ENCODE data around the gene C19orf85. TPM values are rescaled to one million over a fixed set of nuclear protein-coding genes. Genes with fewer than 3 reads are reported as not detected.

C19orf85 gene
- total RNA-seq = not detected in 2 replicates

GRCh38 chr19:55464662-55465054 is at the start of gene C19orf85:
TSS of gene C19orf85 (minus strand) at chr19:55464751. CDS start at chr19:55464554, 197 bp downstream.

DNA sequence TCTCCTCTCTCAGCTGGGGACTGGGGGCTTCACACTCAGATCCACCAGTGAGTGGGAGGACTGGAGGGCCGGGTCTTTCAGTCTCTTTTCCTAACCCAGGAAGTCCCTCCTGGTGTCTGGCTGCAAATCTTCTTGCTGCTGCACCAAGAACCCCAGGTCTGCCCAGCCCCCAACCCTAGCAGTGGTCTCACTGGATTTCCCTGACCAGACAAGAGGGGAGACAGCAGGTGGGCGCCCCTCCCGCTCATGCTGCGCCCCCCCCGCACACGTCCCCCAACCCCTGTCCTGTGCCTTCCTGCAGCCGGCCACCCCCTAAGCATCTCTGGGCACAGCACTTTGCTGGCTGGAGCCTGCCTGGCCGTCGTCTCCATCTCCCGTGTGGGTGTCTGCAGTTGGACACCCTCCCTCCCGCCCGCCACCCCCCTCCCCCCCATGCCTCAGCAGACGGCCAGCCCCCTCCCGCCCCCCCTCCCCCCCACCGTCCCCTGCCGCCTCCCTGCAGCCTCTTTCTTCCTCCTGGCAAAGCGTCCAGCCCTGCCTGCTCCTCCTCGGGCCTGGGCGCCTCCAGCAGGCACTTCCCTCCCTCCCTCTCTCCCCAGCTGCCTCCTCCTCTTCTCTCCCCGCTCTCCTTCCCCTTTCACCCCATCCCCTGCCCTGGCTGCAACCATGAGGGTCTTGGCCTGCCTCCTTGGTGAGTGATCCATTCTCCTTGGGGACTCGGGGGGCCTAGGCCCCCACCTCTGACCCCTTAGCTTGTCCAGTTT is 23.6 kb upstream of the C19orf85 start, which contains the start of gene SSC5D:
SSC5D (plus strand) TSS at position 513 of the 764 bp plus-strand sequence; CDS start at position 667, 154 bp downstream.

DNA sequence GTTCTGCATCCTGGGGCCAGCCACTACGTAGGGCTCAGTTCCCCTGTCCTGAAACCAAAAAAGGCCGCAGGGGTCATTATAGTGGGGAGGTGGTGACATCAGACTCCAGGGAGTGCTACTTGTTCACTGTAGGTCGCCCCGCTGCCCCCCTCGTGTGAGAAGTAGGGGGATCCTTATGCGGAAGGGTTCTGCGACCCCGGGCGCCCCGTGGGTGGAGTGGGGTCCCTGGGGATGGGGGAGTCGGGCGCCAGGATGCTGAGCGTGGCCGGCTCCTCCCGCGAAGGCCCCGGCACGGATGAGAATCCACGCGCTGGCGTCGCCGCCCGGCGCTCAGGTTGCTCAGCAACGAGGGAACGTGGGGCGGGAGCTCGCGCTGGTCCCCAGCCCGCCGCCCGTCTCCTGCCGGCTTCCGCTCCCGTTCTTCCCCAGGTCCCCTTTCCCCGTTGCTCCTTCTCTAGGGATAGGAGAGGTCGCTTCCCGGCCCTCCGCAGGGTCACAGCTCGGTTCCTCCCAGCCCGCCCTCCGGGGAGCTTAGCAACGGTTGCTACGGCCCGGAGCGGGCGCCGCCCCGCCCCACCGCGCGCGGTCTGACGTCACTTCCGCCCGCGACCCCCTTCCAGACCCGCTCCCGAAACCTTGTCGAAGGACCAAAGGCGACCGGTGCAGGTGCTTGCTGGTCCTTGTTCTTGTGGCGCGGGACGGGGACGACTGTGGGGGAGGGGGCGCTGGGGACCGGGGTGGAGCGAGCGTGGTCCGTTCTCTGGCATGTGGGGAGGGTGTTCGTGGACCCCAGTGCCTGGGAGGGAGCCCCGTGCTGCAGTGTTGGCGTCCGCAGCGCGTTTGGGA is 20.3 kb upstream of the C19orf85 start, which contains the start of gene NAT14:
NAT14 (plus strand) TSS at position 596 of the 846 bp plus-strand sequence. CDS start 521 bp downstream, outside the sequence.

DNA sequence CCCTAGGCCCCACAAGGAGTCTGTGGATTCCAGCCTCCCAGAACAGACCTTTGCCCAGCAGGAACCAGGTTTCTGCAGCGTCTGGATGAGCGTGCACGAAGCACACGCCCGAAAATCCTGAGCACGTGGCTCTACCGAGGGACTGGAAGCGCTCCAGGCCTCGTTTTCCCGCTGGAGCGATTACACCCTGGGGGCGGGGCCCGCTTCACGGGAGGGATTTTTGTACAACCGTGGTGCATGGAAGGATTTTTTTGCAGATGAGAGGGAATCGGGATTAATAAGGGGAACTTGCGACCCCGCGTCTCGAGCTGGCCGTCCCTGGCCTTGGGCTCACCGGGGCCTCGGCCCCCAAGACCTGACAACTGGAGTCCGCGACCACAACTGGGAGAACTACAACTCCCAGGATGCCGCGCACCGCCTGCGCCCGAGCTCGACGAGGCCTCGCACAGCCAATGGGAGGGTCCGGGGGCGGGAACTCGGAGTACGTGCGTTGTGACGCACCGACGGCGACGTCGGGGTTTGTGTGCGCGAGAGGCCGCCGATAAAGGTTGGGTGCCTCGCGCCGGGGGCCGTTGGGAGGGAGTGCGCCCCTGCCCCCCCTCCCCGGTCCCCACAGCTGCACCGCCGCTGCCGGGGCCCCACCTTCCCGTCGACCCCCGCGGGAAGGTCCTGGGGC is 11.7 kb upstream of the C19orf85 start, which contains the start of gene ZNF628:
ZNF628 (plus strand) TSS at position 518 of the 676 bp plus-strand sequence. CDS start 3,294 bp downstream, outside the sequence.

DNA sequence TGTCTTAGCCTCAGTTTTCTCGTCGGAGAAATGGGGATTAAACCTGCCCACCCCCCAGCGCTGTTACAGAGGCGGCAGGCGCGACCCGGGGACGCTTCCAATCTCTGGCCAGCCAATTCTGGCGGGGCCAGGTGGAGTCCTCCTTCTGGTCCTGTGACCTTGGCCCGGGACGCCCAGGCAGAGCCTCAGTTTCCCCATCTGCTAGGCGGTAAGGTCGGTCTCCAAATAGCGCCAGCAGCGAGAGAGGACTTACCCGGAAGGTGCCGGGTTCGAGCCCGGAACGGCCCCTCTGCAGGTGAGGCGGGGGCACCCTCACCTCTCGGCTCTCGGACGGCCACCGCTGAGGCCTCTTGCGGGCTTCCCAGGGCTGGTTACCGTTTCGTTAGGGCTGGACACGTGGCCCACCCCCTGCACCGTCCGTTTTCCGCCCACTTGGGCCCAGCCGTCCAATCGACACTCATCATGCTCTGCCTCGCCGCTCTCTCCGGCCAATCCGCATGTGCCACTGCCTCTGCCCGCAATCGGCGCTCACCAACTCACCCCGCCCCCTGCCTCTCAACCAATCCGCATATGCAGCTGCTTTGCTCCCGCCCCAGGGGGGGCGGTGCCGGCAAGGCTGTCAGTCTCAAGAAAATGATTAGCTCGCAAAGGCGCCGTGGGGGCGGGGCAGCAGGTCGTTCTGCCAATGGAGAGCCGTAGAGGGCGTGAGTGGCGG is 3.1 kb downstream of the C19orf85 start, which contains the start of gene ISOC2:
ISOC2 (minus strand) TSS at position 384 of the 715 bp plus-strand sequence. CDS start 5,156 bp downstream, outside the sequence.

DNA sequence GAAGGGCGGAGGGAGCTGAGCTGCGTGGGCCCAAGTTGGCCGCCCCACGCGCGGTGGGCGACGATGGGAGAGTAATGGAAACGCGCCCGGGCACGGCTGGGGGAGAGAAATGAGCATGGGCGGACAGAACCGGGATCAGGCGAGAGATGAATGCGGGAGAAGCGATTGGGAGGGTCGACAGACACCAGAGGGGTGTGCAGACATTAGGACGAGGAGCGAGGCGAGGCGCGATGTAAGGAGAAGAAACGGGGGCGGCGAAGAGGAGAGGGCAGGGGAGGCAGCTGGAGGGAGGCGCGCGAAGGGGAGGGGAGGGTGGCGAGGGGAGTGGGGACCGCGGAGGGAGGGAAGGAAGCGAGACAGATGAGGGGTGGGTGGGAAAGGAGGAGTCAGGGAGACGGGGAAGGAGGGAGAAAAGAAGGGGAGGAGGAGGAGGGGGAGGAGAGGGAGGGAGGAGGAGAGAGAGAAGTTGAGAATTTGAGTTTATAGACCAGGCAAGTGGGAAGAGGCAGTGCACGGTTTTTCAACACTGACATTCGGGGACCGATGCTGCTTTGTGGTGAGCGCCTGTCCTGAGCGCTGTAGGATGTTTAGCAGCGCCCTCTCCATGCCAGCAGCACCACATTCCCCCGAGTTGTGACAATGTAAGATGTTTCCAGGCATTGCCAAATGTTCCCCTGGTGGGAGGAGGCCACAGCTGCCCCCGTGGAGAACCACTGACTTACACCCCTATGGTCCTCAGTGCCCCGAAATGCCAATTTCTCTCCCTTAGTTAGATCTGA is 21.3 kb downstream of the C19orf85 start, which contains the start of gene SHISA7:
SHISA7 (minus strand) TSS at position 256 of the 779 bp plus-strand sequence. CDS start 437 bp downstream, outside the sequence.

Other genes with a start within 250 kb of the C19orf85 start
- 0.59 and 1.4 TPM in 2 replicates for gene TMEM86B, start 236.0 kb downstream of the C19orf85 start, total RNA-seq
- 30.9 and 63.4 TPM in 2 replicates for gene PPP6R1, start 205.7 kb downstream of the C19orf85 start, total RNA-seq
- 22.9 and 34.8 TPM in 2 replicates for gene HSPBP1, start 184.6 kb downstream of the C19orf85 start, total RNA-seq
- 6.5 and 16.4 TPM in 2 replicates for gene BRSK1, start 180.8 kb downstream of the C19orf85 start, total RNA-seq
- not detected in 2 replicates for gene TMEM150B, start 139.4 kb downstream of the C19orf85 start, total RNA-seq
- gene KMT5C, start 124.9 kb downstream of the C19orf85 start, total RNA-seq = 9.5 and 9.8 TPM in 2 replicates
- 0.09 TPM in 1 of 2 replicates, not detected in the other for gene COX6B2, start 110.0 kb downstream of the C19orf85 start, total RNA-seq
- not detected in 2 replicates for gene GARIN5B, start 101.5 kb downstream of the C19orf85 start, total RNA-seq
- gene IL11, start 94.3 kb downstream of the C19orf85 start, total RNA-seq = 14.4 and 33.9 TPM in 2 replicates
- not detected in 2 replicates for gene TMEM190, start 87.9 kb downstream of the C19orf85 start, total RNA-seq
- gene TMEM238, start 80.5 kb downstream of the C19orf85 start, total RNA-seq = 0.30 and 0.32 TPM in 2 replicates
- gene RPL28, start 78.8 kb downstream of the C19orf85 start, total RNA-seq = 212 and 468 TPM in 2 replicates
- gene UBE2S, start 57.0 kb downstream of the C19orf85 start, total RNA-seq = 72.5 and 94.4 TPM in 2 replicates
- gene SHISA7, start 21.5 kb downstream of the C19orf85 start, total RNA-seq = not detected in 2 replicates
- 29.4 and 47.2 TPM in 2 replicates for gene ISOC2, start 3.1 kb downstream of the C19orf85 start, total RNA-seq
- 1.5 and 3.0 TPM in 2 replicates for gene ZNF628, start 11.9 kb upstream of the C19orf85 start, total RNA-seq
- 18.0 and 20.5 TPM in 2 replicates for gene NAT14, start 20.4 kb upstream of the C19orf85 start, total RNA-seq
- 13.7 and 16.0 TPM in 2 replicates for gene SSC5D, start 23.7 kb upstream of the C19orf85 start, total RNA-seq
- gene SBK2, start 72.4 kb upstream of the C19orf85 start, total RNA-seq = not detected in 2 replicates
- gene SBK3, start 80.8 kb upstream of the C19orf85 start, total RNA-seq = not detected in 2 replicates
- gene ZNF579, start 116.1 kb upstream of the C19orf85 start, total RNA-seq = 3.9 and 6.5 TPM in 2 replicates
- gene FIZ1, start 134.8 kb upstream of the C19orf85 start, total RNA-seq = 3.0 and 3.6 TPM in 2 replicates
- gene ZNF524, start 135.5 kb upstream of the C19orf85 start, total RNA-seq = 5.9 and 7.1 TPM in 2 replicates
- 2.1 and 3.3 TPM in 2 replicates for gene ZNF865, start 140.9 kb upstream of the C19orf85 start, total RNA-seq
- gene ZNF784, start 159.8 kb upstream of the C19orf85 start, total RNA-seq = 2.5 and 4.2 TPM in 2 replicates
- gene ZNF580, start 176.3 kb upstream of the C19orf85 start, total RNA-seq = 4.8 and 4.9 TPM in 2 replicates
- gene ZNF581, start 178.9 kb upstream of the C19orf85 start, total RNA-seq = 10.7 and 14.6 TPM in 2 replicates
- 8.2 and 8.6 TPM in 2 replicates for gene CCDC106, start 183.5 kb upstream of the C19orf85 start, total RNA-seq
- gene U2AF2, start 190.3 kb upstream of the C19orf85 start, total RNA-seq = 61.8 and 111 TPM in 2 replicates
- gene EPN1, start 210.5 kb upstream of the C19orf85 start, total RNA-seq = 51.4 and 172 TPM in 2 replicates

All from smooth muscle cell of the umbilical artery (primary cell).